Mammary epithelial cell (primary cell): ENCODE measurements around the gene SOAT2.

ENCODE experiments used
- EZH2 ChIP-seq: IDR thresholded peaks from 2 replicates; pipeline ENCODE4 v1.6.1; 2012; ENCODE audit warnings: low read length, inconsistent platforms, borderline replicate concordance
- TF ChIP-seq, protein P1 (sequence below), 2 donors: IDR thresholded peaks in 1 of 2; conservative IDR thresholded peaks in 1 of 2; 2 replicates each; pipeline ENCODE4 v1.5.1; 2011 to 2012; ENCODE audit warnings: inconsistent platforms in 2 of 2, low read length in 2 of 2, mild to moderate bottlenecking in 2 of 2, control low read depth in 1 of 2, low read depth in 1 of 2; ENCODE audit not compliant: insufficient read depth in 1 of 2; ENCODE audit errors: extremely low read depth in 1 of 2

DNA sequence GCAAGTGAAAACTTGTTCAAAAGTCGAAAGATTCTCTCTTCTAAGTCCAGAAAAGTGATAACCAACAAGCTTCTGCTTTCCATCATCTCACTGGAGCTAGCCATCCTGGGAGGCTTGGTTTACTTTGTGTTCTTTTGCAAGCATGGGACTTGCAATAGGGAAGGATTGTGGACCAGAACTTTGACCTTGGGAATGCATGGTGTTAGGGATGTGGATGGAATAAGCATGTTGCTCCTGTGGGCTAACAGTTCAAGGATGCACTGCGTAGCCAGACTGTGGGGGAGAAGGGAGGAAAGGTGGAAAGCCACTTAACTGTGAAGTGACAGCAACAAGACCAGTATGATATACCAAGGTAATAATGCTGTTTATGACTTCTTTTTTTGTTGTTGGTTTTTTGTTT lies 28.6 kb downstream of the SOAT2 start:
- TF ChIP-seq, protein P1, sequence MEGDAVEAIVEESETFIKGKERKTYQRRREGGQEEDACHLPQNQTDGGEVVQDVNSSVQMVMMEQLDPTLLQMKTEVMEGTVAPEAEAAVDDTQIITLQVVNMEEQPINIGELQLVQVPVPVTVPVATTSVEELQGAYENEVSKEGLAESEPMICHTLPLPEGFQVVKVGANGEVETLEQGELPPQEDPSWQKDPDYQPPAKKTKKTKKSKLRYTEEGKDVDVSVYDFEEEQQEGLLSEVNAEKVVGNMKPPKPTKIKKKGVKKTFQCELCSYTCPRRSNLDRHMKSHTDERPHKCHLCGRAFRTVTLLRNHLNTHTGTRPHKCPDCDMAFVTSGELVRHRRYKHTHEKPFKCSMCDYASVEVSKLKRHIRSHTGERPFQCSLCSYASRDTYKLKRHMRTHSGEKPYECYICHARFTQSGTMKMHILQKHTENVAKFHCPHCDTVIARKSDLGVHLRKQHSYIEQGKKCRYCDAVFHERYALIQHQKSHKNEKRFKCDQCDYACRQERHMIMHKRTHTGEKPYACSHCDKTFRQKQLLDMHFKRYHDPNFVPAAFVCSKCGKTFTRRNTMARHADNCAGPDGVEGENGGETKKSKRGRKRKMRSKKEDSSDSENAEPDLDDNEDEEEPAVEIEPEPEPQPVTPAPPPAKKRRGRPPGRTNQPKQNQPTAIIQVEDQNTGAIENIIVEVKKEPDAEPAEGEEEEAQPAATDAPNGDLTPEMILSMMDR (conservative IDR thresholded peaks at IDR 0.05 in 1 of 2, IDR thresholded peaks at IDR 0.05 in 1 of 2; ENCODE audit: extremely low read depth in 1 of 2, insufficient read depth in 1 of 2, low read depth in 1 of 2, low read length in 2 of 2), result no peak
- TF ChIP-seq EZH2, result no peak
